BJ (cell line): ENCODE results near the gene HBG2. TPM values are rescaled to one million over a fixed set of nuclear protein-coding genes. Genes with fewer than 3 reads are reported as not detected.

Source experiments
- CTCF ChIA-PET: fragments of 350-600 bp; formaldehyde crosslinking; extraction: SDS; loops from one replicate; lab custom pipeline; 2021; ENCODE audit warnings: antibody characterized with exemption, inconsistent platforms; lab: Yijun Ruan, JAX
- POLR2A ChIA-PET: fragments of 300-600 bp; sonication (Branson Sonifier 250); formaldehyde crosslinking; extraction: SDS; loops from one replicate; lab custom pipeline; 2021; ENCODE audit warnings: antibody characterized with exemption; lab: Charles Lee
- DNase-seq: peaks from one replicate; pipeline ENCODE4 v3.0.0-alpha.2; 2011; ENCODE audit warnings: low read depth
- H3K27me3 ChIP-seq: 2 replicates; pipeline ENCODE4 v1.6.0; 2011; ENCODE audit warnings: low read length; ENCODE audit not compliant: control insufficient read depth, insufficient read depth
- H3K36me3 ChIP-seq: 2 replicates; pipeline ENCODE4 v1.5.1; 2011; ENCODE audit warnings: low read length; ENCODE audit not compliant: control insufficient read depth, insufficient read depth
- H3K4me3 ChIP-seq: 2 replicates; pipeline ENCODE4 v1.5.1; 2011; ENCODE audit warnings: low read depth, mild to moderate bottlenecking, control low read depth, low read length
- polyA plus RNA-seq: library from polyadenylated mRNA; depleted of rRNA; stranded (reverse); fragments of >200 nt; gene quantifications from 2 replicates; pipeline ENCODE4 v1.2.3, GENCODE V29; 2011
- TF ChIP-seq, protein P1 (sequence below): IDR thresholded peaks from 2 replicates; pipeline ENCODE4 v1.5.1; 2011; ENCODE audit warnings: low read depth, mild to moderate bottlenecking, control low read depth, inconsistent platforms, low read length, moderate library complexity; ENCODE audit not compliant: insufficient read depth

Gene HBG2
- polyA plus RNA-seq, 1 experiment = not detected

- DNase-seq = no peak
- H3K27me3 ChIP-seq = no peaks in the 10 kb centered on the region
- CTCF ChIA-PET = no interaction called here
- H3K4me3 ChIP-seq = no peak overlapping the region
- TF ChIP-seq, protein P1, sequence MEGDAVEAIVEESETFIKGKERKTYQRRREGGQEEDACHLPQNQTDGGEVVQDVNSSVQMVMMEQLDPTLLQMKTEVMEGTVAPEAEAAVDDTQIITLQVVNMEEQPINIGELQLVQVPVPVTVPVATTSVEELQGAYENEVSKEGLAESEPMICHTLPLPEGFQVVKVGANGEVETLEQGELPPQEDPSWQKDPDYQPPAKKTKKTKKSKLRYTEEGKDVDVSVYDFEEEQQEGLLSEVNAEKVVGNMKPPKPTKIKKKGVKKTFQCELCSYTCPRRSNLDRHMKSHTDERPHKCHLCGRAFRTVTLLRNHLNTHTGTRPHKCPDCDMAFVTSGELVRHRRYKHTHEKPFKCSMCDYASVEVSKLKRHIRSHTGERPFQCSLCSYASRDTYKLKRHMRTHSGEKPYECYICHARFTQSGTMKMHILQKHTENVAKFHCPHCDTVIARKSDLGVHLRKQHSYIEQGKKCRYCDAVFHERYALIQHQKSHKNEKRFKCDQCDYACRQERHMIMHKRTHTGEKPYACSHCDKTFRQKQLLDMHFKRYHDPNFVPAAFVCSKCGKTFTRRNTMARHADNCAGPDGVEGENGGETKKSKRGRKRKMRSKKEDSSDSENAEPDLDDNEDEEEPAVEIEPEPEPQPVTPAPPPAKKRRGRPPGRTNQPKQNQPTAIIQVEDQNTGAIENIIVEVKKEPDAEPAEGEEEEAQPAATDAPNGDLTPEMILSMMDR = no peak
- H3K36me3 ChIP-seq = no peaks in the 10 kb centered on the region
- POLR2A ChIA-PET = no interaction called here
Measured at GRCh38 chr11:5229356-5229755, 25.2 kb downstream of the HBG2 start.

DNA sequence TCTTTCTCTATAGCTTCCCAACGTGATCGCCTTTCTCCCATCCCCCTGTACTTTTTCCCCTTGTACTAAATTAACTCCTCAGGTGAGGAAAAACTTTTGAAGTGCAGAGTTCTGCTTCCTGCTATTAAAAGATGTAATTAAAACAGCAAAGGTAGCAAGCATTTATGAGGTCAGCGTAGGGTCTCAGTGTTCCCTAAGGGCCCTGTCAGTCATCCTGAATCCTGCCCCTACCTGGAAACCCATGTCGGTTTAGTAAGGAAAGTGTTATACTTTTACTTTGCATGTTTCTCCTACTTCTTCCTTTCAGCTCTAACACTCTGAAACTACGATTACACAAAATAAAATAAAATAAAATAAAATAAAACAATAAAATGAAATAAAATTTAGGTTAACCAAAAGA lies 26.5 kb downstream of the HBG2 start:
- Histone ChIP-seq H3K36me3 (no peaks in the 10 kb centered on the region), H3K27me3 (no peaks in the 10 kb centered on the region), H3K4me3 (no peak overlapping the region)
- POLR2A ChIA-PET = no interaction called here
- TF ChIP-seq, protein P1 = no peak
- no peak for DNase-seq
- CTCF ChIA-PET = interaction anchor here (0.6 kb wide), 1 partner anchor 17 kb away, joined by 3 read pairs; no protein-coding TSS in a partner anchor

- Histone ChIP-seq H3K36me3 (no peaks in the 10 kb centered on the region), H3K4me3 (no peak overlapping the region), H3K27me3 (no peaks in the 10 kb centered on the region)
- no peak for DNase-seq
- ChIA-PET CTCF (interaction anchor here (0.6 kb wide), 1 partner anchor 17 kb away, joined by 3 read pairs; no protein-coding TSS in a partner anchor), POLR2A (no interaction called here)
- TF ChIP-seq, protein P1 = no peak
Measured at GRCh38 chr11:5227681-5228080, 26.9 kb downstream of the HBG2 start.

DNA sequence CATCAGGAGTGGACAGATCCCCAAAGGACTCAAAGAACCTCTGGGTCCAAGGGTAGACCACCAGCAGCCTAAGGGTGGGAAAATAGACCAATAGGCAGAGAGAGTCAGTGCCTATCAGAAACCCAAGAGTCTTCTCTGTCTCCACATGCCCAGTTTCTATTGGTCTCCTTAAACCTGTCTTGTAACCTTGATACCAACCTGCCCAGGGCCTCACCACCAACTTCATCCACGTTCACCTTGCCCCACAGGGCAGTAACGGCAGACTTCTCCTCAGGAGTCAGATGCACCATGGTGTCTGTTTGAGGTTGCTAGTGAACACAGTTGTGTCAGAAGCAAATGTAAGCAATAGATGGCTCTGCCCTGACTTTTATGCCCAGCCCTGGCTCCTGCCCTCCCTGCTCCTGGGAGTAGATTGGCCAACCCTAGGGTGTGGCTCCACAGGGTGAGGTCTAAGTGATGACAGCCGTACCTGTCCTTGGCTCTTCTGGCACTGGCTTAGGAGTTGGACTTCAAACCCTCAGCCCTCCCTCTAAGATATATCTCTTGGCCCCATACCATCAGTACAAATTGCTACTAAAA lies 27.8 kb downstream of the HBG2 start, which contains the start of gene HBB:
Gene HBB (minus strand): TSS at position 340 of the 579 bp plus-strand sequence. CDS start 50 bp downstream, at position 290.
- CTCF ChIA-PET = interaction anchor here (0.6 kb wide), 1 partner anchor 105 kb away, joined by 3 read pairs; no protein-coding TSS in a partner anchor
- TF ChIP-seq, protein P1 = no peak
- Histone ChIP-seq H3K4me3 (no peak within 1 kb of the TSS), H3K36me3 (no peaks in the 10 kb centered on the region), H3K27me3 (no peaks in the 10 kb centered on the region)
- no peak for DNase-seq
- POLR2A ChIA-PET = no interaction called here

- ChIA-PET POLR2A (no interaction called here), CTCF (no interaction called here)
- no peaks in the 10 kb centered on the region for H3K27me3 ChIP-seq
- no peak overlapping the region for H3K4me3 ChIP-seq
- TF ChIP-seq, protein P1 = no peak
- DNase-seq = no peak
- no peaks in the 10 kb centered on the region for H3K36me3 ChIP-seq
Measured at GRCh38 chr11:5225480-5225871, 29.1 kb downstream of the HBG2 start.
